ENCODE measurements around the gene RAD18.
A peak's percentile ranks its signal among the peaks of the same experiment; 100 is the strongest.

The RAD18 gene

GRCh38 chr3:8992854-8993253 is 29.6 kb upstream of the RAD18 start:
- H3K27ac ChIP-seq (ENCODE audit: low read length, poor library complexity, severe bottlenecking) = no peak overlapping the region
- no peaks in the 10 kb centered on the region for H3K79me1 ChIP-seq (replicated peaks; ENCODE audit: low read length, poor library complexity, severe bottlenecking)
- H3K4ac ChIP-seq (ENCODE audit: low read depth in 1 of 2, low read length in 2 of 2) = no peak overlapping the region
- H3K4me2 ChIP-seq (ENCODE audit: low read length, poor library complexity, severe bottlenecking) = no peak overlapping the region
- peaks cover 0 to 17% of the 10 kb centered on the region in 2 experiments for H3K36me3 ChIP-seq (ENCODE audit: control insufficient read depth in 1 of 2, insufficient read depth in 2 of 2, low read depth in 1 of 2, low read length in 2 of 2)
- no peak overlapping the region for H2BK15ac ChIP-seq (ENCODE audit: low read depth, poor library complexity, severe bottlenecking)
- H3K14ac ChIP-seq (ENCODE audit: low read length in 2 of 2) = no peak overlapping the region
- no peak overlapping the region for H4K91ac ChIP-seq (ENCODE audit: low read length)
- no peak overlapping the region for H3K23ac ChIP-seq (ENCODE audit: low read length in 2 of 2)
- no peak overlapping the region for H2AFZ ChIP-seq (ENCODE audit: low read depth, low read length)
- no peak overlapping the region for H3K4me3 ChIP-seq (ENCODE audit: insufficient read depth in 1 of 2, low read depth in 1 of 2, low read length in 2 of 2)
- H2AK5ac ChIP-seq (ENCODE audit: low read length, severe bottlenecking) = no peak overlapping the region
- no peak overlapping the region for H2BK120ac ChIP-seq (ENCODE audit: low read depth, low read length)
- WGBS = 73% methylated on average over 8 of the region's 11 CpGs
- no peak overlapping the region for H3K18ac ChIP-seq (ENCODE audit: low read depth in 1 of 2, low read length in 2 of 2)
- no peaks in the 10 kb centered on the region for H3K9me3 ChIP-seq (ENCODE audit: control insufficient read depth, low read length)
- peaks cover 0 to 33% of the 10 kb centered on the region in 2 experiments for H3K27me3 ChIP-seq (ENCODE audit: control insufficient read depth in 1 of 2, insufficient read depth in 1 of 2, low read length in 2 of 2)
- no peak for DNase-seq
- H4K8ac ChIP-seq (ENCODE audit: low read length) = no peak overlapping the region
- H2BK5ac ChIP-seq (ENCODE audit: low read depth, low read length, poor library complexity, severe bottlenecking) = no peak overlapping the region
- no peaks in the 10 kb centered on the region for H3K4me1 ChIP-seq (ENCODE audit: control insufficient read depth, insufficient read depth, low read depth, low read length)
- no peak overlapping the region for H3K9ac ChIP-seq (ENCODE audit: low read length)
- H2BK12ac ChIP-seq (ENCODE audit: low read length in 2 of 2) = no peak overlapping the region

DNA sequence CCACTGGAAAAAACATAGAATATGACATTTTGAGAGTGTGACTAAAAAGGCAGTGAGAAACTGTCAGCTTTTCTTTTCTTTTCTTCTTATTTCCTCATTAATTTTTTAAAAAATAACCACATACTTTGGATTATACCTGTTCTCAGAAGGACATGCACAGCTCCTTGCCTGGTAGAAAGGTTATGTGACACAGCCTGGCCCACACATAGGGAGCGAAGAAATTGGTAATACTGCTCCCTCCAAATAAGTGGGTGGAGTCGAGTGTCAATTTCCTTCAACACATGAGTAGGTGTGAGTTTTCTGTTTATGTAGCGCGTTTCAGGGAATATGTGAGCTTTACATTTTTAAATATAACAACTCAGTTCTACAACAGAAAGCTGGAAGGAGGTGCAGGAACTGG is 28.9 kb upstream of the RAD18 start:
- H3K9ac ChIP-seq (ENCODE audit: low read length) = no peak overlapping the region
- H2BK5ac ChIP-seq (ENCODE audit: low read depth, low read length, poor library complexity, severe bottlenecking) = no peak overlapping the region
- no peak for DNase-seq
- no peak overlapping the region for H3K4me2 ChIP-seq (ENCODE audit: low read length, poor library complexity, severe bottlenecking)
- no peaks in the 10 kb centered on the region for H3K79me1 ChIP-seq (replicated peaks; ENCODE audit: low read length, poor library complexity, severe bottlenecking)
- no peak overlapping the region for H2BK12ac ChIP-seq (ENCODE audit: low read length in 2 of 2)
- WGBS = 91% methylated on average over 2 of the region's 4 CpGs
- H3K4me1 ChIP-seq (ENCODE audit: control insufficient read depth, insufficient read depth, low read depth, low read length) = no peaks in the 10 kb centered on the region
- H3K4me3 ChIP-seq (ENCODE audit: insufficient read depth in 1 of 2, low read depth in 1 of 2, low read length in 2 of 2) = no peak overlapping the region
- H3K23ac ChIP-seq (ENCODE audit: low read length in 2 of 2) = no peak overlapping the region
- no peak overlapping the region for H3K18ac ChIP-seq (ENCODE audit: low read depth in 1 of 2, low read length in 2 of 2)
- peaks cover 0 to 30% of the 10 kb centered on the region in 2 experiments for H3K27me3 ChIP-seq (ENCODE audit: control insufficient read depth in 1 of 2, insufficient read depth in 1 of 2, low read length in 2 of 2)
- no peak overlapping the region for H3K27ac ChIP-seq (ENCODE audit: low read length, poor library complexity, severe bottlenecking)
- no peak overlapping the region for H4K91ac ChIP-seq (ENCODE audit: low read length)
- H4K8ac ChIP-seq (ENCODE audit: low read length) = no peak overlapping the region
- H3K9me3 ChIP-seq (ENCODE audit: control insufficient read depth, low read length) = no peaks in the 10 kb centered on the region
- H2BK15ac ChIP-seq (ENCODE audit: low read depth, poor library complexity, severe bottlenecking) = no peak overlapping the region
- no peak overlapping the region for H2BK120ac ChIP-seq (ENCODE audit: low read depth, low read length)
- no peak overlapping the region for H2AK5ac ChIP-seq (ENCODE audit: low read length, severe bottlenecking)
- H3K36me3 ChIP-seq (ENCODE audit: control insufficient read depth in 1 of 2, insufficient read depth in 2 of 2, low read depth in 1 of 2, low read length in 2 of 2) = peaks cover 0 to 17% of the 10 kb centered on the region in 2 experiments
- H2AFZ ChIP-seq (ENCODE audit: low read depth, low read length) = no peak overlapping the region
- no peak overlapping the region for H3K14ac ChIP-seq (ENCODE audit: low read length in 2 of 2)
- no peak overlapping the region for H3K4ac ChIP-seq (ENCODE audit: low read depth in 1 of 2, low read length in 2 of 2)

DNA sequence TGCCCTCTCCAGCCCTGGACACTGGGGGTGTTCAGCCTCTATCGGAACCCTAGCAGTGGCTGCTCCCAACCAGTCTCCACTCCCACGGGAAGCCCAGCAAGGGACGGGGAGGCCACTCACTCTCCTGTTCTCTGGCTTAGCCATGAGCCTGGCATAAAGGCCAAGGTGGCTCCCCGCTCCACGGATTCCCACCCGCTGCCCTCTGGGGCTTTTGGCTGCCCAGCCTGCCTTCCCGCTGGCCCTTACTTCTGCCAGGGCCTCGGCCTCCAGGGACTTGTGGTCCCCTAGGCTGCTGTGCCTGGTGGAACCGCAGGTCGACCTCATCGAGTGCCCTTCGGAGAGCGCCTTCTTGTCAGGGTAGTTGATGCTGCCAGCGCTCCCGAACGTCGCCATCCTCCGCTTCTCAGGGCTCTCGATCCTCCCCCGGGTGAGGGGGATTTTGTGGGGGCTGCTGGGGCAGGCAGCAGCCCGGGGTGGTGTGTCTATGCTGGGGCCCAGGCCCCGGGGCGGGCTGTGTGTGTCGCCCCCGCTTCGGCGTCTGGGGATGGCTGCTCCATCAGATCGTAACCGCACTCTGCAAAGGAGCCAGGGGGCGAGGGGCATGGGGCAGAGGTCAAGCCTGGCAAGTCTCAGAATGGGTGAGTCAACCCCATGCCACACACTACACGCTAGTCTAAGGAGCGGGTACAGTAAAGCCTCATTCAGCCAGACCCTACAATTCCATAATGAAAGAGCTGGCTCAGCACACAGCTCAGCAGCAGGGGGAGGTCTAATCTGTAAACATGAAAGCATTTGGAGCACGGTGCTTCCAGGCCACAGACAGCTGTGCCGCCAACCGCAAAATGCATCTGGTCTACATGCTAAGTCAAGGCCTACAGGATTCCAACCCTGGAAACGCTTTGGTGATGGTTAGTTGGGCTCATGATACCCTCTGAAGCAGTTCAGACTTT is 27.3 kb upstream of the RAD18 start:
- Histone ChIP-seq H3K9me3 (ENCODE audit: control insufficient read depth, low read length) (no peaks in the 10 kb centered on the region), H3K36me3 (ENCODE audit: control insufficient read depth in 1 of 2, insufficient read depth in 2 of 2, low read depth in 1 of 2, low read length in 2 of 2) (peaks cover 0 to 17% of the 10 kb centered on the region in 2 experiments), H3K4ac (ENCODE audit: low read depth in 1 of 2, low read length in 2 of 2) (no peak overlapping the region), H3K23ac (ENCODE audit: low read length in 2 of 2) (no peak overlapping the region), H3K9ac (ENCODE audit: low read length) (no peak overlapping the region), H3K79me1 (replicated peaks; ENCODE audit: low read length, poor library complexity, severe bottlenecking) (no peaks in the 10 kb centered on the region), H3K14ac (ENCODE audit: low read length in 2 of 2) (no peak overlapping the region), H3K27me3 (ENCODE audit: control insufficient read depth in 1 of 2, insufficient read depth in 1 of 2, low read length in 2 of 2) (peaks cover 0 to 19% of the 10 kb centered on the region in 2 experiments), H2BK12ac (ENCODE audit: low read length in 2 of 2) (no peak overlapping the region), H3K4me2 (ENCODE audit: low read length, poor library complexity, severe bottlenecking) (no peak overlapping the region), H2AFZ (ENCODE audit: low read depth, low read length) (no peak overlapping the region), H4K8ac (ENCODE audit: low read length) (no peak overlapping the region), H4K91ac (ENCODE audit: low read length) (no peak overlapping the region), H3K27ac (ENCODE audit: low read length, poor library complexity, severe bottlenecking) (no peak overlapping the region), H2AK5ac (ENCODE audit: low read length, severe bottlenecking) (no peak overlapping the region), H3K18ac (ENCODE audit: low read depth in 1 of 2, low read length in 2 of 2) (no peak overlapping the region), H3K4me1 (ENCODE audit: control insufficient read depth, insufficient read depth, low read depth, low read length) (no peaks in the 10 kb centered on the region), H2BK5ac (ENCODE audit: low read depth, low read length, poor library complexity, severe bottlenecking) (no peak overlapping the region), H3K4me3 (ENCODE audit: insufficient read depth in 1 of 2, low read depth in 1 of 2, low read length in 2 of 2) (no peak overlapping the region), H2BK120ac (ENCODE audit: low read depth, low read length) (no peak overlapping the region), H2BK15ac (ENCODE audit: low read depth, poor library complexity, severe bottlenecking) (no peak overlapping the region)
- WGBS = 92% methylated on average over 36 of the region's 36 CpGs
- peak; percentile 70 for DNase-seq

- WGBS = 71% methylated on average over 7 of the region's 8 CpGs
- peaks cover 0 to 17% of the 10 kb centered on the region in 2 experiments for H3K36me3 ChIP-seq (ENCODE audit: control insufficient read depth in 1 of 2, insufficient read depth in 2 of 2, low read depth in 1 of 2, low read length in 2 of 2)
- no peak overlapping the region for H3K14ac ChIP-seq (ENCODE audit: low read length in 2 of 2)
- no peak overlapping the region for H2BK12ac ChIP-seq (ENCODE audit: low read length in 2 of 2)
- no peak for DNase-seq
- H3K4me2 ChIP-seq (ENCODE audit: low read length, poor library complexity, severe bottlenecking) = no peak overlapping the region
- H3K27ac ChIP-seq (ENCODE audit: low read length, poor library complexity, severe bottlenecking) = no peak overlapping the region
- H3K79me1 ChIP-seq (replicated peaks; ENCODE audit: low read length, poor library complexity, severe bottlenecking) = no peaks in the 10 kb centered on the region
- H3K4me3 ChIP-seq (ENCODE audit: insufficient read depth in 1 of 2, low read depth in 1 of 2, low read length in 2 of 2) = no peak overlapping the region
- no peaks in the 10 kb centered on the region for H3K9me3 ChIP-seq (ENCODE audit: control insufficient read depth, low read length)
- H3K9ac ChIP-seq (ENCODE audit: low read length) = peak overlapping the region; percentile 18
- H4K8ac ChIP-seq (ENCODE audit: low read length) = no peak overlapping the region
- no peak overlapping the region for H2AFZ ChIP-seq (ENCODE audit: low read depth, low read length)
- H2BK5ac ChIP-seq (ENCODE audit: low read depth, low read length, poor library complexity, severe bottlenecking) = no peak overlapping the region
- H2BK15ac ChIP-seq (ENCODE audit: low read depth, poor library complexity, severe bottlenecking) = no peak overlapping the region
- no peak overlapping the region for H3K4ac ChIP-seq (ENCODE audit: low read depth in 1 of 2, low read length in 2 of 2)
- no peak overlapping the region for H3K23ac ChIP-seq (ENCODE audit: low read length in 2 of 2)
- H3K27me3 ChIP-seq (ENCODE audit: control insufficient read depth in 1 of 2, insufficient read depth in 1 of 2, low read length in 2 of 2) = peaks cover 0 to 19% of the 10 kb centered on the region in 2 experiments
- no peak overlapping the region for H3K18ac ChIP-seq (ENCODE audit: low read depth in 1 of 2, low read length in 2 of 2)
- no peak overlapping the region for H2BK120ac ChIP-seq (ENCODE audit: low read depth, low read length)
- no peak overlapping the region for H4K91ac ChIP-seq (ENCODE audit: low read length)
- no peak overlapping the region for H2AK5ac ChIP-seq (ENCODE audit: low read length, severe bottlenecking)
- no peaks in the 10 kb centered on the region for H3K4me1 ChIP-seq (ENCODE audit: control insufficient read depth, insufficient read depth, low read depth, low read length)
These were observed 25.7 kb upstream of the RAD18 start for GRCh38 chr3:8988791-8989558.

Measured in mesenchymal stem cell (in vitro differentiated cells and primary cell).